Activated CD4-positive, alpha-beta T cell treated with anti-CD3 and anti-CD28 coated beads for 1 hour (primary cell): ENCODE results near the gene C9orf50.

Experiments
- DNase-seq: peaks from one replicate; pipeline ENCODE4 v3.0.0-alpha.2; 2020

Gene C9orf50

GRCh38 chr9:129629251-129629820 is 8.4 kb upstream of the C9orf50 start:
- DNase-seq: no peak

- no peak for DNase-seq
Measured at GRCh38 chr9:129628709-129629108, 7.8 kb upstream of the C9orf50 start.

- DNase-seq: no peak
Measured at GRCh38 chr9:129627556-129628440, 6.9 kb upstream of the C9orf50 start.

- no peak for DNase-seq
Measured at GRCh38 chr9:129626625-129627284, 5.9 kb upstream of the C9orf50 start.

- peak; percentile 89 for DNase-seq
Measured at GRCh38 chr9:129626079-129626624, 5.3 kb upstream of the C9orf50 start, which contains the start of gene NTMT1. Gene NTMT1 (plus strand): TSS chr9:129626163. CDS start chr9:129632704, 6,541 bp downstream.

- DNase-seq: no peak
Measured at GRCh38 chr9:129624947-129625346, 4.0 kb upstream of the C9orf50 start.

- DNase-seq: peak; percentile 48
Measured at GRCh38 chr9:129624168-129624759, 3.4 kb upstream of the C9orf50 start.

- no peak for DNase-seq
Measured at GRCh38 chr9:129623331-129623730, 2.4 kb upstream of the C9orf50 start.

GRCh38 chr9:129619787-129620668 is 873 bp downstream of the C9orf50 start:
- DNase-seq: no peak

GRCh38 chr9:129617167-129617566 is 3.7 kb downstream of the C9orf50 start:
- no peak for DNase-seq

- no peak for DNase-seq
Measured at GRCh38 chr9:129615407-129616285, 5.3 kb downstream of the C9orf50 start.

GRCh38 chr9:129614932-129615331 is 6.0 kb downstream of the C9orf50 start:
- no peak for DNase-seq

- DNase-seq: no peak
Measured at GRCh38 chr9:129613520-129614175, 7.3 kb downstream of the C9orf50 start.

- no peak for DNase-seq
Measured at GRCh38 chr9:129612815-129613519, 7.9 kb downstream of the C9orf50 start.

- no peak for DNase-seq
Measured at GRCh38 chr9:129612123-129612522, 8.8 kb downstream of the C9orf50 start.

GRCh38 chr9:129611307-129611800 is 9.5 kb downstream of the C9orf50 start:
- DNase-seq: no peak

GRCh38 chr9:129610473-129611306 is 10.2 kb downstream of the C9orf50 start:
- peak; percentile 64 for DNase-seq

GRCh38 chr9:129610213-129610472 is 10.8 kb downstream of the C9orf50 start:
- DNase-seq: no peak
